Upper lobe of left lung (tissue), 4 donors: ENCODE data around the gene RILPL2.

Experiments
- CTCF ChIP-seq, 6 experiments: fragments of 450-650 bp in 4 of 6; fragments of 200-600 bp in 2 of 6; sonication (generic) in 2 of 6; IDR thresholded peaks; one replicate each; pipeline ENCODE4 v1.5.1; 2016 to 2019; ENCODE audit warnings: antibody characterized with exemption in 6 of 6
- POLR2A ChIP-seq, 4 donors: fragments of 450-650 bp; IDR thresholded peaks; one replicate each; pipeline ENCODE4 v1.5.1; 2016 to 2017; ENCODE audit warnings: antibody characterized with exemption in 4 of 4, mild to moderate bottlenecking in 2 of 4

GRCh38 chr12:123453165-123453564 lies 16.7 kb upstream of the RILPL2 start:
- no peak for TF ChIP-seq CTCF (IDR thresholded peaks at IDR 0.05)
- TF ChIP-seq POLR2A (IDR thresholded peaks at IDR 0.05), result no peak
